Measurements from ENCODE around the gene KRTAP9-3. TPM values are rescaled to one million over a fixed set of nuclear protein-coding genes. Genes with fewer than 3 reads are reported as not detected.

The KRTAP9-3 gene
- total RNA-seq, 4 donors from 2014 or later: not detected

- no peak for DNase-seq (ENCODE audit: low spot score)
- no peak for TF ChIP-seq CTCF (IDR thresholded peaks at IDR 0.05)
- ATAC-seq (ENCODE audit: low FRiP score): no peak
Observed at GRCh38 chr17:41278176-41278955, 46.1 kb downstream of the KRTAP9-3 start.

Small RNA genes within 50 kb of the gene (small RNA-seq; reads per million reads assigned to genes)
- gene KRTAP4-17P (not detected), gene KRTAP9-10P (not detected)

Other genes with a start within 250 kb of the KRTAP9-3 start
- gene KRT40, start 248.1 kb upstream of the KRTAP9-3 start, total RNA-seq: not detected
- gene KRTAP3-3, start 238.3 kb upstream of the KRTAP9-3 start, total RNA-seq: not detected
- gene KRTAP3-2, start 232.5 kb upstream of the KRTAP9-3 start, total RNA-seq: not detected
- gene KRTAP3-1, start 223.3 kb upstream of the KRTAP9-3 start, total RNA-seq: not detected
- not detected for gene KRTAP1-5, start 205.2 kb upstream of the KRTAP9-3 start, total RNA-seq
- gene KRTAP1-4, start 202.3 kb upstream of the KRTAP9-3 start, total RNA-seq: not detected
- gene KRTAP1-3, start 197.6 kb upstream of the KRTAP9-3 start, total RNA-seq: not detected
- not detected for gene KRTAP1-1, start 191.0 kb upstream of the KRTAP9-3 start, total RNA-seq
- not detected for gene KRTAP2-1, start 185.1 kb upstream of the KRTAP9-3 start, total RNA-seq
- gene KRTAP2-2, start 177.2 kb upstream of the KRTAP9-3 start, total RNA-seq: not detected
- gene KRTAP2-3, start 172.3 kb upstream of the KRTAP9-3 start, total RNA-seq: not detected
- not detected for gene KRTAP2-4, start 166.6 kb upstream of the KRTAP9-3 start, total RNA-seq
- not detected for gene KRTAP4-7, start 148.3 kb upstream of the KRTAP9-3 start, total RNA-seq
- gene KRTAP4-8, start 134.3 kb upstream of the KRTAP9-3 start, total RNA-seq: not detected
- not detected for gene KRTAP4-16, start 130.2 kb upstream of the KRTAP9-3 start, total RNA-seq
- gene KRTAP4-9, start 127.1 kb upstream of the KRTAP9-3 start, total RNA-seq: not detected
- not detected for gene KRTAP4-11, start 114.1 kb upstream of the KRTAP9-3 start, total RNA-seq
- not detected for gene KRTAP4-12, start 108.3 kb upstream of the KRTAP9-3 start, total RNA-seq
- not detected for gene KRTAP4-6, start 91.9 kb upstream of the KRTAP9-3 start, total RNA-seq
- not detected for gene KRTAP4-5, start 82.6 kb upstream of the KRTAP9-3 start, total RNA-seq
- gene KRTAP4-4, start 71.7 kb upstream of the KRTAP9-3 start, total RNA-seq: not detected
- not detected for gene KRTAP4-3, start 64.2 kb upstream of the KRTAP9-3 start, total RNA-seq
- gene KRTAP4-2, start 54.2 kb upstream of the KRTAP9-3 start, total RNA-seq: not detected
- gene KRTAP4-1, start 47.5 kb upstream of the KRTAP9-3 start, total RNA-seq: not detected
- gene KRTAP9-1, start 42.6 kb upstream of the KRTAP9-3 start, total RNA-seq: not detected
- gene KRTAP9-2, start 5.8 kb upstream of the KRTAP9-3 start, total RNA-seq: not detected
- gene KRTAP9-8, start 5.5 kb downstream of the KRTAP9-3 start, total RNA-seq: not detected
- gene KRTAP9-4, start 17.2 kb downstream of the KRTAP9-3 start, total RNA-seq: not detected
- gene KRTAP9-9, start 22.9 kb downstream of the KRTAP9-3 start, total RNA-seq: not detected
- gene KRTAP9-6, start 32.9 kb downstream of the KRTAP9-3 start, total RNA-seq: not detected
- not detected for gene KRTAP9-7, start 43.2 kb downstream of the KRTAP9-3 start, total RNA-seq
- gene KRTAP29-1, start 70.4 kb downstream of the KRTAP9-3 start, total RNA-seq: not detected
- not detected for gene KRTAP16-1, start 76.9 kb downstream of the KRTAP9-3 start, total RNA-seq
- not detected for gene KRTAP17-1, start 83.3 kb downstream of the KRTAP9-3 start, total RNA-seq
- gene KRT33A, start 118.4 kb downstream of the KRTAP9-3 start, total RNA-seq: not detected
- not detected for gene KRT33B, start 137.4 kb downstream of the KRTAP9-3 start, total RNA-seq
- not detected for gene KRT34, start 149.9 kb downstream of the KRTAP9-3 start, total RNA-seq
- not detected for gene KRT31, start 165.2 kb downstream of the KRTAP9-3 start, total RNA-seq
- gene KRT37, start 192.1 kb downstream of the KRTAP9-3 start, total RNA-seq: not detected
- not detected for gene KRT38, start 208.5 kb downstream of the KRTAP9-3 start, total RNA-seq
- not detected for gene KRT32, start 234.9 kb downstream of the KRTAP9-3 start, total RNA-seq
- gene KRT35, start 248.7 kb downstream of the KRTAP9-3 start, total RNA-seq: not detected

All from omental fat pad (tissue), 4 donors.